Measurements from ENCODE around the gene ZBTB37.

Gene ZBTB37, protein sequence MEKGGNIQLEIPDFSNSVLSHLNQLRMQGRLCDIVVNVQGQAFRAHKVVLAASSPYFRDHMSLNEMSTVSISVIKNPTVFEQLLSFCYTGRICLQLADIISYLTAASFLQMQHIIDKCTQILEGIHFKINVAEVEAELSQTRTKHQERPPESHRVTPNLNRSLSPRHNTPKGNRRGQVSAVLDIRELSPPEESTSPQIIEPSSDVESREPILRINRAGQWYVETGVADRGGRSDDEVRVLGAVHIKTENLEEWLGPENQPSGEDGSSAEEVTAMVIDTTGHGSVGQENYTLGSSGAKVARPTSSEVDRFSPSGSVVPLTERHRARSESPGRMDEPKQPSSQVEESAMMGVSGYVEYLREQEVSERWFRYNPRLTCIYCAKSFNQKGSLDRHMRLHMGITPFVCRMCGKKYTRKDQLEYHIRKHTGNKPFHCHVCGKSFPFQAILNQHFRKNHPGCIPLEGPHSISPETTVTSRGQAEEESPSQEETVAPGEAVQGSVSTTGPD

DNA sequence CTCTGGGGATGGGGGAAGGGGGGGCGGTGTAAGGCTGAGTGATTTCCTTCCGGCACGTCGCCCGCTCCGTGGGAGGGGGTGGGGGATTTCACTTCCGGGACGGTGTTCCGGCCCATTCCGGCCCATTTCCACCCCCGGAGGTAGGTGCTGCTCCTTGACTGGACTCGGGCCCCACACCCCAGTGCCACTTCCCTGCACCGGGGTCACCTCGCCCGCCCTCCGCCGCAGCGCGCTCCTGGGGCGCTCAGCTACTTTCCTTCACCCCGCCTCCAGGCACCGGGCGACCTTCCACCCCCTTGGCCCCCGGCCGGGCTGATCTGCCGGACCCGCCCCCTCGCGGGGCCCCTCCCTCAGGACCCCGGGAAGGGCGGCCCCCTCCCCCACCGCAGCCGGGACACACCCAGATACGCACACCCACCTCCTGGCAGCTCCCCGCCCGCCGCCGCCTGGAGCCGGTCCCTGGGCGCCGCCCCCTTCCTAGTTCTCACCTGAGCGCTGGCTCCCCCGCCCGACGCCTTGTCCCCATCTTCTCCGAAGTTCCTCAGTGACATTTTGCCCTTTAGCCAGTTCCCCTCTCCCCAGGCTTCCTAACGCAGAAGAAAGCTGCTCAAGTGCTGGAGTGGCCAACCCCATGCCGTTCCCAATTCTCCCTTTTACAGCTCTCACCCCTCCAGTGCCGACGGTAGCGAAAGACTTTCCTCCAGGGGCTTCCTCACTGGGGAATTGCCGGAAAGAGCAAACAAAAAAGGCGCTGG lies at the start of gene ZBTB37:
Gene ZBTB37 (plus strand): TSS at position 115 of the 755 bp plus-strand sequence. CDS start 1,846 bp downstream, outside the sequence.
- DNase-seq (ENCODE audit: low read depth), result peak; percentile 91
- peak within 1 kb of the TSS; percentile 97 for H3K4me3 ChIP-seq (ENCODE audit: low read depth, low read length)
- no peak for TF ChIP-seq MYC (IDR thresholded peaks at IDR 0.05; ENCODE audit: low read depth, low read length)
- TF ChIP-seq POLR2A (IDR thresholded peaks at IDR 0.05; ENCODE audit: extremely low read depth, insufficient read length), result no peak
- TF ChIP-seq, protein P1, sequence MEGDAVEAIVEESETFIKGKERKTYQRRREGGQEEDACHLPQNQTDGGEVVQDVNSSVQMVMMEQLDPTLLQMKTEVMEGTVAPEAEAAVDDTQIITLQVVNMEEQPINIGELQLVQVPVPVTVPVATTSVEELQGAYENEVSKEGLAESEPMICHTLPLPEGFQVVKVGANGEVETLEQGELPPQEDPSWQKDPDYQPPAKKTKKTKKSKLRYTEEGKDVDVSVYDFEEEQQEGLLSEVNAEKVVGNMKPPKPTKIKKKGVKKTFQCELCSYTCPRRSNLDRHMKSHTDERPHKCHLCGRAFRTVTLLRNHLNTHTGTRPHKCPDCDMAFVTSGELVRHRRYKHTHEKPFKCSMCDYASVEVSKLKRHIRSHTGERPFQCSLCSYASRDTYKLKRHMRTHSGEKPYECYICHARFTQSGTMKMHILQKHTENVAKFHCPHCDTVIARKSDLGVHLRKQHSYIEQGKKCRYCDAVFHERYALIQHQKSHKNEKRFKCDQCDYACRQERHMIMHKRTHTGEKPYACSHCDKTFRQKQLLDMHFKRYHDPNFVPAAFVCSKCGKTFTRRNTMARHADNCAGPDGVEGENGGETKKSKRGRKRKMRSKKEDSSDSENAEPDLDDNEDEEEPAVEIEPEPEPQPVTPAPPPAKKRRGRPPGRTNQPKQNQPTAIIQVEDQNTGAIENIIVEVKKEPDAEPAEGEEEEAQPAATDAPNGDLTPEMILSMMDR (IDR thresholded peaks at IDR 0.05; ENCODE audit: low read depth, low read length), result no peak
- TF ChIP-seq, protein P2, sequence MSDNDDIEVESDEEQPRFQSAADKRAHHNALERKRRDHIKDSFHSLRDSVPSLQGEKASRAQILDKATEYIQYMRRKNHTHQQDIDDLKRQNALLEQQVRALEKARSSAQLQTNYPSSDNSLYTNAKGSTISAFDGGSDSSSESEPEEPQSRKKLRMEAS (IDR thresholded peaks at IDR 0.05; ENCODE audit: low read depth, low read length), result no peak

DNA sequence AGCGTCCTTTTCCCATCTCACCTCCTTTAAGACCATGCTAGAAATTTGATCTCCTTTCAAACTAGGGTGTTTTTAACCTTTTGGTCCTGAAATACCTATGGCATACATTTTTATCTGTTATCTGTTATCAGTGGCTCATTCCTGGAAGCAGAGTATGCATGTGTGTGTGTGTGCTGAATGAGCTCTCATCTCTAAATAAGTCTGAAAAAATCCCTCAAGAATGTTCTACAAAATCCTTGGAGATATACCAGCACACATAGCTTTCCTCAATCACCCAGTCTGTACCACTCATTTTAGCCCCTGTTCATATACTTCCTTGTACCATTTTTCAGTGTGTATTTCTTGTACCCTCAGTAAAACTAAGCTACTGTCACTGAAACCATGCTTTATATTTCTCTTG lies 49.7 kb upstream of the ZBTB37 start:
- DNase-seq (ENCODE audit: low read depth), result no peak
- TF ChIP-seq, protein P1 (IDR thresholded peaks at IDR 0.05; ENCODE audit: low read depth, low read length), result no peak
- no peak for TF ChIP-seq MYC (IDR thresholded peaks at IDR 0.05; ENCODE audit: low read depth, low read length)
- TF ChIP-seq, protein P2 (IDR thresholded peaks at IDR 0.05; ENCODE audit: low read depth, low read length), result no peak
- TF ChIP-seq POLR2A (IDR thresholded peaks at IDR 0.05; ENCODE audit: extremely low read depth, insufficient read length), result no peak
- H3K4me3 ChIP-seq (ENCODE audit: low read depth, low read length), result no peak overlapping the region

DNA sequence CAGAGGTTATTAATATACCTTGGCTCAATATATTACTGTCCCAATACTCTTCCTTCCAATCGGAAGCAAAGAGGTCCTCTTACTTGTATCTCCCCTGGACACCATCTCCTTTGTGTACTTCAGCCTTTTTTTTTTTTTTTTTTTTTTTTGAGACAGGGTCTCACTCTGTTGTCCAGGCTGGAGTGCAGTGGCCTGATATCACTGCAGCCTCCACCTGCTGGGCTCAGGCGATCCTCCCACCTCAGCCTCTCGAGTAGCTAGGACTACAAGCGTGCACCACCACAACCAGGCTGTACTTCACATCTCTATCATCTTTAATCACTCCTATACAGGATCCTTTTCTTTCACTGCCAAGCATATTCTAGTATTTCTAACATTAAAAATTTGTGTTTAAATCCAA lies 46.5 kb upstream of the ZBTB37 start:
- H3K4me3 ChIP-seq (ENCODE audit: low read depth, low read length), result peak overlapping the region; percentile 100

DNA sequence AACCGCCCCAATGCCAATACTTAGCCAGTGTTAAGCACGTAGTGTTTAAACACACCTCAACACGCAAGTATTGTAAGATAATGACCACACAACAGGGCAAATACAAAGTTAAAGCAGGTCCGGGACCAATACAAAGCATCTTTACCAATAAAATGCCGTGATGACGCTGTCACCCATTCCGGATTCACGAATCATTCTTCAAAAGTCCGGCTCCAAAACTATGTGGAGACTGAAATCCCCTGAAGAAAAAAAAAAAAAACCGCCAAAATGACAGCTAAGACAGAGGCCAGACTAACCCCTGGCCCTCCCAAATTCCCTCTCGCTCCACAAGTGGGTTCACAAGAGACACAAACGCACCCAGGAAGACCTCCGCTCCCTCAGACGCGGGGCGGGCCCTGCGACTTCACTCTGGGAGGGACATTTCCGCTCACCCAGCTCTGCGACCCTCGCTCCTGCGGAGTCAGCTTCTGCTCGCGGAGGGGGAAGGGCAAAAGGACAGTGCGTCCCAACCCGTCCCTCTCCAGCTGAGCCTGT lies 44.3 kb upstream of the ZBTB37 start:
- peak overlapping the region; percentile 100 for H3K4me3 ChIP-seq (ENCODE audit: low read depth, low read length)
- TF ChIP-seq, protein P2 (IDR thresholded peaks at IDR 0.05; ENCODE audit: low read depth, low read length), result no peak
- TF ChIP-seq, protein P1 (IDR thresholded peaks at IDR 0.05; ENCODE audit: low read depth, low read length), result no peak
- TF ChIP-seq MYC (IDR thresholded peaks at IDR 0.05; ENCODE audit: low read depth, low read length) (no peak), POLR2A (IDR thresholded peaks at IDR 0.05; ENCODE audit: extremely low read depth, insufficient read length) (peak; percentile 6)
- DNase-seq (ENCODE audit: low read depth), result no peak

More for the DNA sequence above, 46.5 kb upstream of the ZBTB37 start:
- TF ChIP-seq, protein P1 (IDR thresholded peaks at IDR 0.05; ENCODE audit: low read depth, low read length), result no peak
- no peak for TF ChIP-seq MYC (IDR thresholded peaks at IDR 0.05; ENCODE audit: low read depth, low read length)
- TF ChIP-seq POLR2A (IDR thresholded peaks at IDR 0.05; ENCODE audit: extremely low read depth, insufficient read length), result no peak
- TF ChIP-seq, protein P2 (IDR thresholded peaks at IDR 0.05; ENCODE audit: low read depth, low read length), result no peak
- no peak for DNase-seq (ENCODE audit: low read depth)

DNA sequence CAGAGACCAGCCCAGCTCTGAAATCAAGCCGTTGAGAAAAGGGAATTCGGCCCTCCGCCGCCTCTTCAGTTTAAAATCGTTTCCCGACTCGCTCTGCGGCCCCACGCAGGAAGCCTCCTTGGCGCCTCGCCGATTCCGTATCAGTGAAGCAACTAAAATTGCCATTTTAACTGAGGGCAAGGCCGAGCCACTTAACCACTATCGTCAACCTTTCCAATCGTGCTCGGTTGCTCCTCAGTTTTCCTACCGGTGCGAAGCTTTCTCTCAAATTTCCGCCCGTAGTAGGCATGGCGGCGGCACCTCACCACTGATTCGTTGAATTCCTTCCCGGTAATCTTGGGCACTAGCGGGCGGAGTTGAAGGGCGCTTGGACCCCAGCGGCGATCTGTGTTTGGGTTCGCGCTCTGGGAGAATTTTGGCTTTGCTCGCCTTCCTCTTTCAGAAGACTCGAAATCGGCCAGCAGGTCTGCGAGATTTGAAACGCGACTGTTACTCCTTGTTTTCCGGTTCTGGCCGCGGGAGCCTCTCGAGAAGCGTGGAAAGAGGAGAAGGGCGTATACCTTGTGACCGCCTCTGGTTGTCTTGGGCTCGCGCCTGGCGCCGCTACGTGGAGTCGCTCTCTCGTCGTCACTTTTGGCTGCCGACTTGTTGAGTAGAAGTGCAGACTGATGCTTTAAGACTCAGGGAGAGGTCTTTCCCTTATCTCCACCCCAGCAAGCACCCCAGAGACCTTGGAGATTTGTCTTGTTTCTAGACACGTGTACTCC lies 43.7 kb upstream of the ZBTB37 start, which contains the start of the genes CENPL and DARS2:
Gene CENPL (minus strand): TSS at position 569 of the 767 bp plus-strand sequence. CDS start 13,584 bp downstream, outside the sequence.
Gene DARS2 (plus strand): TSS at position 359 of the 767 bp plus-strand sequence. CDS start 557 bp downstream, outside the sequence.
- TF ChIP-seq, protein P2 (IDR thresholded peaks at IDR 0.05; ENCODE audit: low read depth, low read length), result peak; percentile 64; the same call in 1 of the 2 replicates
- TF ChIP-seq MYC (IDR thresholded peaks at IDR 0.05; ENCODE audit: low read depth, low read length) (peak; percentile 81), POLR2A (IDR thresholded peaks at IDR 0.05; ENCODE audit: extremely low read depth, insufficient read length) (peak; percentile 60)
- TF ChIP-seq, protein P1 (IDR thresholded peaks at IDR 0.05; ENCODE audit: low read depth, low read length), result no peak
- DNase-seq (ENCODE audit: low read depth), result peak; percentile 98
- H3K4me3 ChIP-seq (ENCODE audit: low read depth, low read length), result peak within 1 kb of the TSS; percentile 100

All from NB4 (cell line).